HG03460 (cell line): ENCODE results near the gene CYP3A7.
"Not testable (repeated sequence)": the region's sequence is repeated elsewhere in the genome, so short reads cannot be mapped to it uniquely, and the experiment has no call there.

Experiments
- ATAC-seq: cut with Tn5 transposase; IDR thresholded peaks from one replicate; pipeline ENCODE4 v1.9.1; 2021; ENCODE audit not compliant: unreplicated experiment

CYP3A7 gene

GRCh38 chr7:99674995-99675742 lies 59.8 kb downstream of the CYP3A7 start:
- no peak for ATAC-seq

GRCh38 chr7:99672573-99672972 lies 62.4 kb downstream of the CYP3A7 start:
- no peak for ATAC-seq

- no peak for ATAC-seq
These were observed 65.2 kb downstream of the CYP3A7 start for GRCh38 chr7:99669782-99670181.

- ATAC-seq: no peak
These were observed 66.5 kb downstream of the CYP3A7 start for GRCh38 chr7:99668541-99668940.

- no peak for ATAC-seq
These were observed 67.8 kb downstream of the CYP3A7 start for GRCh38 chr7:99667179-99667578.

GRCh38 chr7:99666013-99666395 lies 69.0 kb downstream of the CYP3A7 start:
- ATAC-seq: no peak

- ATAC-seq: no peak
These were observed 69.5 kb downstream of the CYP3A7 start for GRCh38 chr7:99665312-99666012.

GRCh38 chr7:99657879-99658278 lies 77.1 kb downstream of the CYP3A7 start:
- not testable (repeated sequence) for ATAC-seq
